ENCODE data around the gene RBMX2.
"Not testable (repeated sequence)": the region's sequence is repeated elsewhere in the genome, so short reads cannot be mapped to it uniquely, and the experiment has no call there.

Gene RBMX2

GRCh38 chrX:130401415-130402207 is at the start of gene RBMX2:
Gene RBMX2 (plus strand): TSS chrX:130401987. CDS start chrX:130402033, 46 bp downstream.
- peak within 1 kb of the TSS; percentile 73 for H3K27ac ChIP-seq

GRCh38 chrX:130352050-130352449 is 49.7 kb upstream of the RBMX2 start:
- not testable (repeated sequence) for H3K4me3 ChIP-seq (ENCODE audit: low read depth, low read length); H3K27me3 ChIP-seq (ENCODE audit: insufficient read depth, low read depth, severe bottlenecking); H3K27ac ChIP-seq; H3K36me3 ChIP-seq; DNase-seq; H3K9me3 ChIP-seq (ENCODE audit: severe bottlenecking)

More at GRCh38 chrX:130401415-130402207, at the start of gene RBMX2:
- no peak for TF ChIP-seq CTCF (IDR thresholded peaks at IDR 0.05; ENCODE audit: low read depth, low read length)
- Histone ChIP-seq H3K9me3 (ENCODE audit: severe bottlenecking) (no peaks in the 10 kb centered on the region), H3K27me3 (ENCODE audit: insufficient read depth, low read depth, severe bottlenecking) (no peaks in the 10 kb centered on the region), H3K4me3 (ENCODE audit: low read depth, low read length) (peak within 1 kb of the TSS; percentile 50), H3K36me3 (peaks cover 14% of the 10 kb centered on the region)
- DNase-seq: peak; percentile 65

- Histone ChIP-seq H3K36me3 (no peaks in the 10 kb centered on the region), H3K9me3 (ENCODE audit: severe bottlenecking) (no peaks in the 10 kb centered on the region), H3K27me3 (ENCODE audit: insufficient read depth, low read depth, severe bottlenecking) (peaks cover 2% of the 10 kb centered on the region), H3K4me3 (ENCODE audit: low read depth, low read length) (no peak overlapping the region), H3K27ac (no peak overlapping the region)
- no peak for DNase-seq
- TF ChIP-seq CTCF (IDR thresholded peaks at IDR 0.05; ENCODE audit: low read depth, low read length): no peak
Observed at GRCh38 chrX:130376077-130376476, 25.7 kb upstream of the RBMX2 start.

- H3K36me3 ChIP-seq: no peaks in the 10 kb centered on the region
- peaks cover 2% of the 10 kb centered on the region for H3K27me3 ChIP-seq (ENCODE audit: insufficient read depth, low read depth, severe bottlenecking)
- H3K9me3 ChIP-seq (ENCODE audit: severe bottlenecking): no peaks in the 10 kb centered on the region
- no peak overlapping the region for H3K4me3 ChIP-seq (ENCODE audit: low read depth, low read length)
- no peak for TF ChIP-seq CTCF (IDR thresholded peaks at IDR 0.05; ENCODE audit: low read depth, low read length)
- H3K27ac ChIP-seq: peak overlapping the region; percentile 62
- peak; percentile 53 for DNase-seq
Observed at GRCh38 chrX:130378024-130378669, 23.6 kb upstream of the RBMX2 start.

- DNase-seq: no peak
- no peaks in the 10 kb centered on the region for H3K36me3 ChIP-seq
- H3K27me3 ChIP-seq (ENCODE audit: insufficient read depth, low read depth, severe bottlenecking): no peaks in the 10 kb centered on the region
- H3K27ac ChIP-seq: no peak within 1 kb of the TSS
- H3K4me3 ChIP-seq (ENCODE audit: low read depth, low read length): no peak within 1 kb of the TSS
- H3K9me3 ChIP-seq (ENCODE audit: severe bottlenecking): no peaks in the 10 kb centered on the region
- TF ChIP-seq CTCF (IDR thresholded peaks at IDR 0.05; ENCODE audit: low read depth, low read length): no peak
Observed at GRCh38 chrX:130385520-130385919, 16.3 kb upstream of the RBMX2 start, which contains the start of gene GPR119. Gene GPR119 (minus strand): TSS chrX:130385674. CDS start chrX:130385447, 227 bp downstream.

GRCh38 chrX:130386408-130386808 is 15.4 kb upstream of the RBMX2 start:
- Histone ChIP-seq H3K9me3 (ENCODE audit: severe bottlenecking) (no peaks in the 10 kb centered on the region), H3K4me3 (ENCODE audit: low read depth, low read length) (no peak overlapping the region), H3K27me3 (ENCODE audit: insufficient read depth, low read depth, severe bottlenecking) (no peaks in the 10 kb centered on the region), H3K36me3 (no peaks in the 10 kb centered on the region), H3K27ac (no peak overlapping the region)
- no peak for DNase-seq
- TF ChIP-seq CTCF (IDR thresholded peaks at IDR 0.05; ENCODE audit: low read depth, low read length): no peak

Measured in WERI-Rb-1 (cell line).